Dedifferentiated amniotic fluid mesenchymal stem cell (primary cell): ENCODE measurements around the gene YKT6.

ENCODE experiments used
- DNase-seq: peaks from one replicate; pipeline ENCODE4 v3.0.0-alpha.2; 2016; ENCODE audit errors: extremely low spot score

Gene YKT6

DNA sequence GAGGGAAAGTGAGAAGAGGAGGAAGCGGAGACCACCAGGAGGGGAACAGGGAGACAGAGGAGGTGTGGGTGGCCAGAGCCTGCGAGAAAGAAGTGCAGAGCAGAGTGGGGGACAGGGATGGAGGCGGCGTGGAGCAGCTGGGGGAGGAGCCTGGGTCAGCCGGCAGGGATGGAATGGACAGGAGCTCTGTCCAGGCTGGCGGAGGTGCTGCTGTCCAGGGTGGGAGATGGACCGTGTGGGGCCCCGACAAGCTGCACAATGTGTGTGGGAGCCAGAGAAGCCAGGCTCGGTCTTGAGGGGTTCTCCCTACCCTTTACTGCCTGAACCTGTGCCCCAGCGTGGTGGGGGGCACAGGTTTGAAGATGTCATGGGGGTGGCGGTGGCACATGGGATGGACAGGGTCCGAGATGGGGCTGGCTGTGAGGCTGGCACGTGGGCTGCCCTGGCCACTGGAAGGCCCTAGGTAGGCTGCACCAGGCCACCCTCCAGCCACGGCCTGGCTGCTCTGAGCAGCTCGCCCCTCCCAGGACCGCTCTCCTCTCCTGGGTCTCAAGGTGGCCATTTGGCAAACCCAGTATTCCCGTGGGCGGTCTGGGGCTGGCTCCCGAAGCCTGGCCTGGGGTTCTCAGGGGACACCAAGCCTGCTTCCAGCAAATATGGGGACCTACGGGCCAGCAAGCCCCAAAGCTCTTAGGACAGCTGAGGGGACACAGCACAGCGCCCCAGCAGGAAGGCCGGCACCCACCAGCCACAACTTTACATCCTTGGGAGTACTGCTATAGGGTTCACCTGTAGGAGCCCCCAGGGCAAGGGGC is 32.3 kb downstream of the YKT6 start:
- DNase-seq: no peak

DNA sequence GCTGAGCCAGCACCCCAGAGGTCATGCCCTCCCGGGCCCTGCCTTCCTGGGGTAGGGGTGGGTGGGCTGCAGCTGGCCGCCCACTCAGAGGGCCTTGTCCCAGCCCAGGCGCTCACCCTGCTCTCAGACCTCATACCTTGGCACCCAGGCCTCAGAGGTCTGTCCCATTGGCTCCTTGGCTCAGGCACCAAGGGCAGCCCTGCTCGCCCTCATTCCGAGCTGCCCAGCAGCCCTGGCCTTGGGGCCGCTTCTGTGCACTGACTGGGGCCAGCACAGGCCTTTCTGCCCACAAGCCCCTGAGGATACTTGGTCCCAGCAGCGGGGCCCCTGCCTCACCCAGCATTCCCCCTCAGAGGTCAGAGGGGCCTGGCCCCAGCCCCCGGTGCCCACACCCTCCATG is 34.3 kb downstream of the YKT6 start:
- no peak for DNase-seq

DNA sequence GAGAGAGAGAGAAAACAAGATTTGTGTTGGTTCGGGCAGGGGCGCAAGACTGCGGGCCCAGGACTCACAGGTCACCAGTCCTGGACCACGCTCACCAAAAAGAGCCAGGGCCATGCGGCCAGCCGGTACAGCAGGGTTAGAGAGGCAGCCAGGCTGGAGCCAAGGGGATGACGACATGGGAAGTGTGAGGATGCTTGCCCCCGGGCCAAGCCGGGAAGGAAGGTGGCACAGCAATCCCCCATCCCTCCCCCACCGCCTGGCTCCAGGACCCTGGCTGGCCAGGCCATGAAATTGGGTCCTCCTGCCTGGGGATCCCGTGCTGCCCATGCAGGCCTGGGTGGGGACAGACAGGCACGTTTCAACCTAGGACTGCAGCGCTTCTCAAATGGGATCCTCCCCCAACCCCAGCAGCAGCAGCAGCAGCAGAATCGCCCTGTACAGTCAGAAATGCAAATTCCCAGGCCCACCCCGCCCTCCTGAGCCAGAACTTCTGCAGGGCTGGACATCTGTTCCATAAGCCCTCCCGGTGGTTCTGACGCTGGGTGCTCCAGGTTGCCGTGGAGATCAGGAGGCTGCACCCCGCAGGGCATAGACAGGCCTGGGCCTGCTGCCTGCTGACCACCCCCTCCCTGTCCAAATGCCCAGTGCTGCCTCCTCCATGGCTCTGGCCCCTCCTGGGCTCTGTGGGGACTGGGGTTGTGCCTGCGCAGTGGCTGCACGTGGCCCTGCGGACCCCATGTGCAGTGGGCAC is 35.0 kb downstream of the YKT6 start:
- DNase-seq: no peak

DNA sequence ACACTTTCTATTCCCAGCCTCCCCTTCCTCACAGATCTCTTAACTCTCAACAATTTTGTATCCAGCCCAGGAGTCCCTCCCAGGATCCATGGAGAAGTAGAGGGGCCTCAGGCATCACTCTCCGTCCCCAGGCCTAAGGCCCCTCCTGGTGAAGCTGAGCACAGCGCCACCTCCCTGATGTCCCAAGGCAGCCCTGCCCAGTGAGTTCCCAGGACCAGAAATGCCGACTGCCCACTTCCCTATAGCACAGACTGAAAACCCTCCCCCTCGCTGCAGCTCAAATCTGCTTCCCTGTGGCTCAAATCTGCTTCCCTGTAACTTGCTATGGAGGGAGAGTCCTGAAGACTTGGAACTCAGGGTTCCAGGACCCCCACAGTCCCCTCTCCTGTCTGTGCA is 35.6 kb downstream of the YKT6 start:
- DNase-seq: no peak

DNA sequence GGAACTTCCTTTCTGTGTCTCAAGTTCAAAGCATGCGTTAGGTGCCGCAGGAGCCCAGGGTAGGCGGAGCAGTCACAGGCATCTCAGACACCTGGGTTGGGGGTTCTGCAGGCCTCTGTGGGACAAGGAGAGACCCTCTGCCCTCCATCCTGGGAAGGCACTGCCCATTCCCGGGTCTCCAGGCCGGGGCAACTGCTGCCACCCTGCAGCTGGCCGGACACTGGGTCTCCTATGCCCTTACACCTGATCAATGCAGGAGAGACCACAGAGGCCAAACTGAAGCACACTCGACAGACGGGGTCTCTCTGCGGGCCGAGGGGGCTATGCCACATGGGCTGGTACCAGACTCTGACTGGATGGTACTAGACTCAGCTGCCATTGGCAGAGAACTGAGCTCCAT is 36.9 kb downstream of the YKT6 start:
- no peak for DNase-seq

DNA sequence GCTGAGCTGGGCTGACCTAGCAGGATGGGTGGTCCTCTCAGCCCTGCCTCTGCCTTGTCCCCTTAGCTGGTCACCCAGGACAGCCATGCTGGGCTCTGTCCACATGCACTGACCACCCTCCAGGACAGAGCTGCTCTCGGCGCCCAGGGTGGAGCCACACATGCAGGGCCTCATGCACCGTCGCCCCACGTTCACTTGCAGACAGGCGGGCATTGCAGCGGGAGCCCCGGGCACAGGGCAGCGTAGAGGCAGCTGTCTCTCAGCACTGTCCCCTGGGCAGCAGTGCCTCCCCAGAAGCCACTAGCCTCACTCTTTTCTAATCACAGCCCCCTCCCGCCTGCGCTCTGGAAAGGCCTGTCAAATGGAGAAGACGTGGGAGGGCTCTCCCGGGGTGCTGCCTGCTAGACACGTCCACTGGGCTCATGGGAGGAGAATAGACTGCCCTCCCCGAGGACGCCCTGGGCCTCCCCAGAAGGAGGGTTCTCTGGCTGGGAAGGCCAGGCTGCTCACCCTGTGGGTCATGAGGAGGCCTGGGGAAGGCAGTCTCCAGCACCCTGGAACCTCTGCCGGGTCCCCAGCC is 37.4 kb downstream of the YKT6 start:
- no peak for DNase-seq

DNA sequence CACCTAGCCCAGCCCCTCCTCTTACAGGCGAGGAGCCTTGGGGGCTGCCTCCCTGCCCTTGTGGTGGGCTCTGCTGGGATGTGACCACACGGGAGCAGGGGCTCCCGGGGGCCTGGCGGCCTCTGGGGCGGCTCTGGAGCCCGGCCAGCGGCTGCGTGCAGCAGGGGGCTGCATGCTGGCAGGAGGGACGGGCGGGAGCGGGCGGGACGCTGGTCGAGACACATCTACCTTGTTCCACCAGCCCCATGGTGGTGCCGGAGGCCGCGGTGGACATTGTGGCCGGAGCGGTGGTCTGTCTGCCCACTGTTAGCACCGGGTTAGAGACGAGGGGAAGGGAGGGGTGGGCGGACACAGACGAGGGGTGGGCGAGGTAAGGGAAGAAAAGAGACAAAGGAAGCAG is 38.6 kb downstream of the YKT6 start:
- DNase-seq: no peak

DNA sequence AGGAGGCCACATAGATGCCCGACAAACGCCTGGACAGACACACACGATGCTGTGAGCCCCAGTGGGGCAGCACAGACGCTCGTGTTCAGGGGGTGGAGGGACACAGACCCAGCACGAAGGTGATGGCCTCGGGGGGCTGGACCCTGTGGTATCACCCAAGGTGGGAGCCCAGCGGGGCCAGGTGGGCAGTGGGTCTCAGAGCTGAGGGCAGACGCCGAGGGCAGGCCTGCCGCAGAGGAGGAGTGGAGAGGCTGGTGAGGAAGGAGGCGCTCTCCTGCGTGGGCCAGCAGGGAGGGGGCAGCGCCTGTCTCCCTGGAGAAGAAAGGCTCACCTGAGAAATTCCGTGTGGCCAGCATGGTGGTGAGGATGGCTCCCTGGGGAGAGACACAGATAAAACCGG is 39.6 kb downstream of the YKT6 start:
- no peak for DNase-seq

DNA sequence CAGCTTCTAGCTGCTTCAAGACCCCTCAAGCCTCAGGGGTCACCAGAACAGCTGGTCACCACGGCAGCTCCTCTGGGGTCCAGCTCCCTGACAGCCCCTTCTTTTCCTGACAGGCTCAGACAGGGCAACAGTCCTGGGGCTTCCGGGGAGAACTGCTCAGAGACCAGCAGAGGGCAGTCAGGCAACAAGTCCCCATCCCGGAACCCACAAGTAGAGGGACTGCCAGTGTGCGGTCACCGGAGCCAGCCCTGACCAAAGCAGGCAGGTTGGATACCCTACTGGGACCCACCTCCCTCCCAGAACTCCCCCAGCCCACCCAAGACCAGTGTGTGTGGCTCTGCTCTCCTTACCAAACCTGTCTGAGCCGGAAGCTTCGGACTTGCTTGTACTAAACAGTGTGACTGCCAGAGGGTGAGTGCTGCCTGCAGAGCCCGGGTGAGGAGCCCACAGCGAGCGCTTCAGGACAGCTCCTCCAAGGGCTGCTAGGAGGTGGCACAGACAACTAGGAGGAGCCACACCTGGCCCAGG is 40.3 kb downstream of the YKT6 start:
- DNase-seq: peak; percentile 86

DNA sequence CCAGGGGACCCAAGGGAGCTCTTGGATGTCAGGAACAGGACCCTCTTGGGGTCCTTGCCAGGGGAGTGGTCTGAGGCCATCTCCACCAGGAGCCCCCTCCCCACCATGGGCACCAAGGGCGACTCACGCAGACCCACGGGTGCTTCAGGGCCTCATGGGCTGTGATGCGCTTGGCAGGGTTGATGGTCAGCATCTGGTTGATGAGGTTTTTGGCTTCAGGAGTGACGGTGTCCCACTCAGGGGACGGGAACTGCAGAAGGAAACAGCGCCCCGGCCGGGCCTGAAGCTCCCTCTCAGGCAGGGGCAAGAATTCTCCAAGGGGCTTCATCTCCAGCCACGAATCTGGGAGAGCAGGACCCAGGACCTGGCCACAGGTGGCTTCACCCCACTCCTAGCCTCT is 41.3 kb downstream of the YKT6 start:
- DNase-seq: no peak

DNA sequence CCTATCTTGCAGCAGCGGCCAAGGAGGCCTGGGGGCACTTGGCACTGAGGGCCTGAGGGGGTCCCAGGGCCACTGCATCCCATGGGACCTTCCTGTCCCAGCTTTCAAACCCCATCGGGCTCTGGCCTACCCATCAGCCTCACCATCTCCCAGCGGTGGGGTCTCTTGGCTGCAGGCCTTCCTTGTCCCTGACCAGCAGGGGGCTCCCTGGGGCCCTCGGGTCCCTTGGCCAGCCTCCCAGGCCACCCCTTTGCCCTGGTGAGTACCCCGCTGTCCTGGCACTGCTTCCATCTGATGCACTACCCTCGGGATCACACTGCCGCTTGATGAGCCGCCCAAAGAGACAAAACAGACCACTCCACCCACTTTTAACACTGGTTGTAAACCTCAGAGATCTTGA is 43.5 kb downstream of the YKT6 start:
- no peak for DNase-seq

DNA sequence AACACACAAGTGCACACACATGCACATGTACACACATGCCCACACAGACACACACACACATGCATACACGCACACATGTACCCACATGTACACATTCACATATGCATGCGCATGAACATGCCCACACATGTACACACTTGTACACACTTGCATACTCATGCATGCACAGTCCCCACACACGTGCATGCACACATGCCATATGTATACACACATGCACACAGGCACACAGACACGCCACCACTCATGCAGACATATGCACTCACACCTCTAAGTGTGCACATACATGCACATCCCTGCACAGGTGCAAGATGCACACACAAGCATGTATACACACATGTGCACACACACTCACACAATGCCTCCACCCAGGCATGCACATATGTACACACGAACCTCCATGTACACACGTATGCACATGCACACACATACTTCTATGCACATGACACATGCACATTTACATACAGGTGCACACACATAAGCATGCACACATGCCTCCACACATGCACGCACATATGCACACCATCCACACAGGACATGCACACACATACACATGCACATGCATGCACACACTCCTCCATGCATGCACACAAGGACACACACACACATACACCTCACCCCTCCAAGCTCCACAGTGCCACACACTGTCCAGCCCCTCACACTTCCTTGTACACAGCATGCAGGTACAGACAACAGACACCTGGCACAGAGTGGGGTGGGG is 45.8 kb downstream of the YKT6 start:
- DNase-seq: no peak

DNA sequence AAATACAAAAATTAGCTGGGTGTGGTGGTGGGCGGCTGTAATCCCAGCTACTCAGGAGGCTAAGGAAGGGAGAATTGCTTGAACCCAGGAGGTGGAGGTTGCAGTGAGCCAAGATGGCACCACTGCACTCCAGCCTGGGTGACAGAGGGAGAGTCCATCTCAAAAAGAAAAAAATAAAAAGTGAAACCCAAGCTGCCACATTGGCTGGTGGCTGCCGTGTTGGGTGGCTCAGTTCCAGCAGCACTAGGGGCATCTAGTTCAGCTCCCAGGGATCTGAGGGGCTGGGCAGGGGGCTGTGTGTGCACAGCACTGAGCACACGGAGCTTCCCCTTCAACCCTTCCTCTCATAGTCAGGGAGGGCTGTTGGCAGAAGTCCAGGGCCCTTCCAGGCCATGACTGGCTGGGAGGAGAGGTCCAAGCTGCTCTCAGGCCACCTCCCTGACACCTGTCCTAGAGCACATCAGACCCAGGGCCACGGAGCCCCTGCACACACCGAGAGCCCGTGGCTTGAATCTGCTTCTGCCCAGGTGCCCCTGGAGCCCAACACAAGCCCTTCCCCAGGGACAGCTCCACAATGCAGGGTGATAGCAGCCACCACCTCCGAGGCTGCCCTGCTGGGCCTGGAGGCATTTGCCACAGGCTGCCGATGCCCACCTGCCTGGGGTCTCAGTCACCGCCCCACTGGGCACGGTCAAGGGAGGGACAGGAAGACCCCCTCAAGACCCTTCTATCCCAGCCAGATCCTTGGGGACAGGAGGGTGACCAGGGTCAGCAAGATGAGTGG is 47.3 kb downstream of the YKT6 start:
- no peak for DNase-seq

DNA sequence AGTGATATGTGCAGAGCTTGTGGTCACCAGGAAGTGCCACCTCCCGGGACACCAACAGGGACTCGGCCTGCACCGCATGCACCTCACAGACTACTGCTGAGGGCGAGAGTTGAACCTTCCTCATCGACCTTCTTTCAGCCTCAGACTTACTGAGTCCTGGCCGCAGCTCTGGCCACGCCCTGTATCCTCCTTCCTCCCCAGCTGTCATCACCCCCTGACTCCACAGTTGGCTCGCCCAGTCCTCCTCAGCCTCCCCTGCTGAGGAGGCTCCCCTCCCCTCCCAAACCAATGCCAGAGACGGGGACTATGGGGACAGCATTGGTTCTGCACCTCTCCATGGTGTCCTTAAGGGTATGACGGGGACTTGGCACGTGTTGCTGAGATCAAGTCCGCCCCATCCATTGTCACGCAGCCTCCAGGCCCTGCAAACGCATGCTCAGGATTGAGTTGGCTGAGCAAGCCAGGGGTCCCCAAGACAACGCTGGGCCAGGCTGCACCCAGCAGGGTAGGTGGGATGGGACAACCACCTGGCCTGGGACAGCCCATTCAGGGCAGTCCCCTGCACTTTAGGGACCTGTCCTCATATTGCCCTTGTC is 49.0 kb downstream of the YKT6 start:
- no peak for DNase-seq

DNA sequence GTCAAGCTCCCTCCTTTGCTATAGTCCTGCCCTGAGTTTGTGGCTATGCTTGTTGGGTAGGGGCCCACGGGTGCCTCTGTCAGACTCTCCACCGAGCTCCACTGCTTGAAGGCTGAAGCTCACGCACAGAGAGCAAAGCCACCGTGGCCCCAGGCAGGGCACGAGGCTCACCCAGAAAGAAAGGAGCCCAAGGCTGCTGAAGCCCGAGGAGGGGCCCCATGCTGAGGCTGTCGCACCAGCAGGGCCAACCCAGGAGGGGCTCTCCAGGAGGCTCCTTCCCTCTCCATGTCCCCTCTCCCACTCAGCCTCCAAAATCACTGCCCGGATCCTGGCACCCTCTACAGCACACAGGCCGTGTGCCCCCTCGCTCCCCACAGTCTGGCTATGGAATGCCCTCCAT is 50.5 kb downstream of the YKT6 start:
- no peak for DNase-seq

DNA sequence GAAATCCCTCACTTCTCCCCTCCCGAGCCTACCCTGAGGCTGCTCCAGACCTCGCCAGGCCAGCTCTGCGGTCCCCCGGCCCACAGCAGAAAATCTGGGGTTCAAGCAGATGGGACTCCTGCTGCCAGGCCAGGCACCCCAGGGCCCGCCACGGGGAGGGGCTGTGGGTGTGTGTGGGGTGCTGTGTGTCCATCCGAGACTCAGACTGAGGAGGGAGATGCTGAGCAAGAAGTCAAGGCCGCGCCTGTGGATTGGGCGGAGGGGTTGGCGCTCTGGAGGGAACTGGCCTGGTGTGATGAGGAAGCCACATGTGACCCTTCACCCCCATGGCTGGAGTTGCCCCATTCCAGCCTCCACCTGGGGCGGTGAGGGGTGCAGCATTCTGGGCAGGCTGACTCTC is 51.1 kb downstream of the YKT6 start:
- no peak for DNase-seq

DNA sequence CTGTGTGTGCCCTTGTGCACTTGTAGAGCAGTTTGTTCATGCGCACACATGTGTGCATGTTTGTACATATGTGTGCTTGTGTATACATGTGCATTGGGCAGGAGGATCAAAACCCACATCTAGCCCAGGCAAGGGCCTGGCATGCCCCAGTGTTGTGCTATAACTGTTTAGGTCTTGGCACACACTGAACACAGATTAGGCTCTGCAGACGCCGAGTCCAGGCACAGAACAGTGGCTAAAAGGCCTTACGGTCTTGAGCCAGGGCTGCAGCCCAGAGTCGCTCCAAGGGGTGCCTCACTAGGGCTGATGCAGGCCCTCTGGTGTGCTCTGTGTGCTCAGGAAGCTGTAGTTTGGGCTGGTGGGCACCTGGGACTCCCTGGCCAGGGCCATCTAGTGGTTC is 55.7 kb downstream of the YKT6 start:
- no peak for DNase-seq

DNA sequence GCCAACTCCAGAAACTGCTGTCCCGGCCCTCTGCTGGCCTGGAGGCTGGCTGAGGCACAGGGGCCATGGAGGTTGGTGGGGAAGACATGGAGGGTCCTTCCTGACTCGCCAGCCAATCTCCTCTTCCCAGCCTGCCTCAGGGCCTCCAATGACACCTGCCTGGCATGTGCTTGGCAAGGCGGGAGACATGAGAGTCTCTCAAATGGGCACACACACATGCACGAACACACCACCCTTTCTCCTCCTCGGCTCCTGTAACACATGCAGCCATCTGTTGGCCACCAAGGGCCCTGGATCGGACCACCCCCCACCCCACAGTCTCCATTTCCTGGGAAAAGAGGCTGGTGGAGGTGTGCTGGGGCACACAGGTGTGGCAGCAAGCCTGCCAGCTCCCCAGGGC is 56.4 kb downstream of the YKT6 start:
- DNase-seq: no peak

DNA sequence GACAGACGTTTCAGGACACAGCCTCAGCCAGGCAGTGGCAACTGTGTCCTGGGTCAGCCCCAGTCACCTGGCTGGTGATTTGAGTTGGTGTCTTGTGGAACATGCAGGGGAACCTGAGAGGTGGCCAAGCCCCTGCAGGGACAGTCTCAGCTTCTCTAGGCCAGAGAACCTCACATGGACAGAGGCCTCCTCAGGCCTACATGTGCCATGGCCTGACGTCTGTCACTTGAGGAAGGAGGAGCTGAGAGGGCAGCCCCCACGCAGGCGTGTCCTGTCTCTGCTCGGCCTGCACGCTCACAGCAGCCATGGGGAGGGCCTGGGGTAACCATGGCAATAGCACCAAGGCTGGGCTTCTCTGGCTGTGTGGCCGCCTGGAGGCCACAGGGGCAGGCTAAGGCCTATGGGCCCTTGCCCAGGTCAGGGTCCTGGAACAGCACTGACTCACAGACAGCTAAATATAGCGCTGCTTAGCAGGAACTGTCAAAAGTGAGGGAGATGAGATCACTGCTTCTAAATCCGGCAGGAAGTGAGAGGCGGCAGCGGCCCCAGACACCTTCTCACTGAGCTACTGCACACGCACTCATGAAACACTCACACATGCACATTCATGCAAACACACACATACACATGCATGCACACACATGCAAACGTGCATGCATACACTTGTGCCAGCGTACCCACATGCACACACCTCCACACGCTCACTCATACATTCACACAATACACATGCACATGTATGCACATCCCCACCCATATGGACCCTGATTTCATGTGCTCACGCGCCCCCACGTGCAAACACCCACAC is 57.0 kb downstream of the YKT6 start:
- peak; percentile 35 for DNase-seq

DNA sequence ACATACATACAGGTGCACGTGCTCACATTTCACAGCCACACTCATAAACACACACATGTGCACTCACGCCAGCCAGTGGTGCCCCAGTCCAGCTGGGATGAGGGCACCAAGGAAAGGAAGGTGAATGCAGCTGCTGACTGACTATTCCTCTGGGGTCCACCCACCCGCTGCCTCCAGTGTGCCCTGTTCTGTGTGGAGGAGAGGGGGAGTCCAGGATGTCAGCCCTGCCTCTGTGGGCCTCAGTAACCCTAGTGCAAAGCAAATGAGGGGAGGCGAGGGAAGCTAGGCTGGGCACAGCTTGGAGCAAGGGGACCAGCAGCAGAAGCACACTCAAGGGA is 57.6 kb downstream of the YKT6 start:
- DNase-seq: no peak
